Measurements from ENCODE around the gene TCIRG1. TPM values are rescaled to one million over a fixed set of nuclear protein-coding genes. Genes with fewer than 3 reads are reported as not detected.
A peak's percentile ranks its signal among the peaks of the same experiment; 100 is the strongest.

TCIRG1 gene
- total RNA-seq, 1 donor, result 134 TPM

- DNase-seq (ENCODE audit: low read depth), result no peak
- no peak overlapping the region for H3K4me3 ChIP-seq (ENCODE audit: low read depth, low read length)
- TF ChIP-seq, protein P1, sequence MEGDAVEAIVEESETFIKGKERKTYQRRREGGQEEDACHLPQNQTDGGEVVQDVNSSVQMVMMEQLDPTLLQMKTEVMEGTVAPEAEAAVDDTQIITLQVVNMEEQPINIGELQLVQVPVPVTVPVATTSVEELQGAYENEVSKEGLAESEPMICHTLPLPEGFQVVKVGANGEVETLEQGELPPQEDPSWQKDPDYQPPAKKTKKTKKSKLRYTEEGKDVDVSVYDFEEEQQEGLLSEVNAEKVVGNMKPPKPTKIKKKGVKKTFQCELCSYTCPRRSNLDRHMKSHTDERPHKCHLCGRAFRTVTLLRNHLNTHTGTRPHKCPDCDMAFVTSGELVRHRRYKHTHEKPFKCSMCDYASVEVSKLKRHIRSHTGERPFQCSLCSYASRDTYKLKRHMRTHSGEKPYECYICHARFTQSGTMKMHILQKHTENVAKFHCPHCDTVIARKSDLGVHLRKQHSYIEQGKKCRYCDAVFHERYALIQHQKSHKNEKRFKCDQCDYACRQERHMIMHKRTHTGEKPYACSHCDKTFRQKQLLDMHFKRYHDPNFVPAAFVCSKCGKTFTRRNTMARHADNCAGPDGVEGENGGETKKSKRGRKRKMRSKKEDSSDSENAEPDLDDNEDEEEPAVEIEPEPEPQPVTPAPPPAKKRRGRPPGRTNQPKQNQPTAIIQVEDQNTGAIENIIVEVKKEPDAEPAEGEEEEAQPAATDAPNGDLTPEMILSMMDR (IDR thresholded peaks at IDR 0.05; ENCODE audit: insufficient read depth, low read depth, low read length), result no peak
These were observed 2.0 kb upstream of the TCIRG1 start for GRCh38 chr11:68036717-68037239.

DNA sequence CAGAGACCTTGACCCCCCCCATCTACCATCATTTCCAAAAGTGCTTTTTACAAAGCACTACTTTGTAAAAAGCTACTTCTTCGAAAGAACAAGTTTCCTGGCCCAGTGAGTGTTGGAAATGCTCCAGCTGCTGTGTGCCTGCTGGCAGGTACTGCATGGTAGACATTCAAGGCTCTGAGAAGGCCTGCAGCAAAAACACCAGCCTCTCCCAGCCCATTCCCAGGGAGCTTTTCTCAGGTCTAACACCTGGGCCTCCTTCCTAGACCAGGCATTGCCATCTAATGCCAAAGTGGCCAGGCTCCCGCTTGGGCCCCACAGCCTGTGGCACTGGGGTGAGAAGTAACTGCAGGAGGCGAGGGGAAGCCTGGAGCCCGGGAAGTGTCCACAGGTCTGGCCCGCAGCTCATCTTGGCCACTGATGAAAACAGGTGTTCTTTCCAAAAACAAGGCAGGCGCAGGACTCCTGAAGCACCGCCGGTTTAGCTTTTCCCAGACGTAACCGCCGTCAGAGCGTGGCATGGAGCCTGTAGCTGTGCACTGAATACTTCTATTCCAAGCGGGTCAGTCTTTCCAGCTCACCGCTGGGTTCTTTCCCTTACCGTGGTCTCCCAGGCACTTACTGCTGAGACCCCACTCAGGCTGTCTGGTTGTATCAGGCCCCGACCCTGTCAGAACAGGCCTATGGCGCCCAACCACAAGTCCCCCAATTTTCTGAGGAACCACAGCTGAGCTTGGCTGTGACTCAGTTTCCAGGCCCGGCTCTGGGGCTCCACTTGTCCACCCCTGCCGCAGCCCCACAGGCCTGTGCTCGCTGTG is 1.2 kb upstream of the TCIRG1 start:
- TF ChIP-seq, protein P1 (IDR thresholded peaks at IDR 0.05; ENCODE audit: insufficient read depth, low read depth, low read length), result no peak

DNA sequence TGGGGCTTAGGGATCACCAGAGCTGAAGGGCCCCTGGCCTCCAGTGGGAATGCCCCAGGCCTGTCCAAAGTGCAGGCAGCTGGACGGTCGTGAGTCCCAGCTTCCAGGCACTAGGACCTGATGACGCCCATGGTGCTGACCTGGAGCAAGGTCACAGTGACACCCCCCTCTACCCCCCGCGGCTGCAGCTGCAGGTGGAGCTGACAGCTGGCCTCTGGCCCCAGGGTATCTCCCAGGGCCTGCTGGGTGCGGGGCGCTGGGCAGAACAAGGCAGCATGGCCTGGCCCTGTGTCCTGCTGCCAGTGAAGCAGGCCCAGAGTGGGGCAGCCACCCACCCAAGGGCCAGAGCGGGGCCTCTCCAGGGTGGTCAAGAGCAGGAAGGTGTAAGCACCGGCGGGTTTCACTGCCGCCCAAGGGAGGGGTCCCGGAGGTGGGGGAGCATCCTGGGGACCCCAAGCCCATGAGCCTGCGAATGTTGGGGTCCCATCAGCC is 553 bp upstream of the TCIRG1 start:
- H3K4me3 ChIP-seq (ENCODE audit: low read depth, low read length), result peak overlapping the region; percentile 85
- no peak for DNase-seq (ENCODE audit: low read depth)
- TF ChIP-seq, protein P1 (IDR thresholded peaks at IDR 0.05; ENCODE audit: insufficient read depth, low read depth, low read length), result no peak

More for the DNA sequence above, 1.2 kb upstream of the TCIRG1 start:
- no peak overlapping the region for H3K4me3 ChIP-seq (ENCODE audit: low read depth, low read length)
- DNase-seq (ENCODE audit: low read depth), result no peak

GRCh38 chr11:68039526-68040086 is 781 bp downstream of the TCIRG1 start:
- no peak for DNase-seq (ENCODE audit: low read depth)
- TF ChIP-seq, protein P1 (IDR thresholded peaks at IDR 0.05; ENCODE audit: insufficient read depth, low read depth, low read length), result no peak
- peak overlapping the region; percentile 85 for H3K4me3 ChIP-seq (ENCODE audit: low read depth, low read length)

DNA sequence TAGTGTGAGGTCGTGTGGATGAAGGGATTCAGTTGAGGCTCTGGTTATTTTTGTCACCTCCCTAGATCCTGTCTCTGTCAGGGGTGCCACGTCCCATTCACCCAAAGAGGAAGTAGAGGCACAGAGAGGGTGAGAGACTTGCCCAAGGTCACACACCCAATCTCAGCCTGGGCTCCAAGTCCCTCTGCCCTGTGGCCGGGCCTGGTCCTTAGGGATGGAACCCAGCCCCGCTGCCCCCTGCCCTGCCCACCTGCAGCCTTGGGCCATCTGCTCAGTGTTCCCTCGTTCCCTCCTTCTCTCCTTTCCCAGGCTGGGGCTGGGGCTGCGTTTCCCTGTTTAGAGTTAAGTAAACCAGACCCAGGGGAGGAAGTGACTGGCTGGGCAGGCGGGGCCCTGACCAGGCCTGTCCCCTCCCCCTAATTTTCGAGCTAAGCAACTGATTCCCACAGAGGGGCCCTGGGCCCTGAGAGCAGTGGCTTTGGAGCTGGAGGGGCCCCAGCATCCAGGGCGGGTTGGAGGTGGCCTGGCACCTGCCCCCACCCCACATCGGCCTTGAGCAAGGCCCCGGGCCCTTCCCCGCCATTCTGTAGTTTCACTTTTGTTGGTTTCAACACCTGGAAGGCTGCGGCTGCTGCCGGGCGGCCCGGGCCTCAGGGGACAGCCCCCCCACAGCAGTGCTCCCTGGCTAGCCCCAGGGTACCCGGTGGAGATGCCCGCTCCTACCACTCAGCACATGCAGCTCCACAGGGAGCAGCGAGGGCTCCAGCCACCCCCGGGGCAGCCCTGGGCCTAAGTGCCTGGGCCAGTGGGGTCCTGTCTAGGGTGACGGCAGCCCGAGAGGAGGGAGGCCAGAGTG is 1.5 kb downstream of the TCIRG1 start:
- TF ChIP-seq, protein P1 (IDR thresholded peaks at IDR 0.05; ENCODE audit: insufficient read depth, low read depth, low read length), result no peak
- peak overlapping the region; percentile 85 for H3K4me3 ChIP-seq (ENCODE audit: low read depth, low read length)
- peak; percentile 94 for DNase-seq (ENCODE audit: low read depth)

- no peak for DNase-seq (ENCODE audit: low read depth)
- TF ChIP-seq, protein P1 (IDR thresholded peaks at IDR 0.05; ENCODE audit: insufficient read depth, low read depth, low read length), result no peak
- H3K4me3 ChIP-seq (ENCODE audit: low read depth, low read length), result peak overlapping the region; percentile 85
These were observed 2.2 kb downstream of the TCIRG1 start for GRCh38 chr11:68040957-68041591.
